Smooth muscle cell of the brain vasculature (primary cell): Measurements from ENCODE around the gene CCDC127.

ENCODE experiments used
- DNase-seq: peaks from one replicate; pipeline ENCODE4 v3.0.0-alpha.2; 2012; ENCODE audit warnings: low read depth, low spot score

CCDC127 gene

DNA sequence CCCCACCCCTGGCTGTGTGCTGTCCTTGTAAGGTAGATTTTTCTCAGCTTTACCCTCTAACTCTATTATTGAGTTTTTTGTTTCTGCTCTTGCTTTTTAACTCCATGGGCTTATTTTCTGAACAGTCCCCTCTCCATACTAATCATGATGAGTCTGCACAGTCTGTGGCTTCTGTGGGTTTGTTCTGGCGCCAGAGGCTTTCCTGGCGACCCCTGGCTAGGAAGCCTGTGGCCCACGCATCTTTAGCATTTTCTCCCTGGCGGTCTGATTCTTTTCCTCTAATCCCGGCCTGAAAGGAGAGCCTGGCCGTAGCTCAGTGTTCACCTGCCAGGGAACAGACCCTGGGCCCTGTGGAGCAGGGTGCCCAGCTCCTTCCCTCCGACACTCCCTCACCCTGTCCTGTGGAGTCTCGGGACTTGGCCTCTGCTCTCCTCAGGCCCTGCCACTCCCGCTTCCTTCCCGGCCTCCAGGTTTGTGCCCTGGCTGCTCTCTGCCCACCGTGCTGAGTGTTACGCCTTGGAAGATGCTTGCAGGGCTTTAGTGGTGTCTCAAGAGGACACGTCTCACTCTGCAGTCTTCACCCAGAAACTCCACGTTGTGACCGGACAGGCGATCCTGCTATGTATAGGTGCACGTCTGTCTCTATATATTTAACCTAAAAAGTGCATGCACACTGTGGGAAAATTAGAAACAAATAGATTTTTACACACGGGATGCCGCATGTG, 58.3 kb downstream of the CCDC127 start:
- no peak for DNase-seq

DNA sequence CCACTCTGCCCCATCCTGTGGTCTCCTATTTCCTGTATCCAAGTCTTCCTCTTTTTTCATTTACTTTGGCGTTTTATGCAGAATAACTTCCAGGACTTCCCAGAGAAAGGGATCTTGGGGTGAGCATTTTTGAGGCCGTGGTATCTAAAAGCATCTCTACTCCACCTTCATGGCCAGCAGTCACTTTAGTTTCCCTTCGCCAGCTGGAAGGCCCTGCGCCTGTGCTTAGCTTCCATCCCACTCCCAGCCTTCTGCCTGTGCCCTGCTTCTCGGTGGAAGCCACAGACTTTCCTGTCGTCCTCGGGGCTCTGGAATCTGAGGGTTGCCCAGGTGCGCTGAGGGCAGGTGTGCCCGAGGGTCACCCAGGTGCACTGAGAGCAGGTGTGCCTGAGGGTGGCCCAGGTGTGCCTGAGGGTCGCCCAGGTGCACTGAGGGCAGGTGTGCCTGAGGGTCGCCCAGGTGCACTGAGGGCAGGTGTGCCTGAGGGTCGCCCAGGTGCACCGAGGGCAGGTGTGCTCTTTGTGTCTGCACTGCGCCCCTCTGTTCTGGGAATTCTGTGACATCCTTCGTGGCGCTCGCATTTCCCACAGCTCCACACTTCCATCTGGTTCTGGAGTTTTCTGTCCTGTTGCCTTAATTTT, 59.0 kb downstream of the CCDC127 start:
- DNase-seq: no peak

- DNase-seq: no peak
Measured at GRCh38 chr5:157801-158200, 60.2 kb downstream of the CCDC127 start.

DNA sequence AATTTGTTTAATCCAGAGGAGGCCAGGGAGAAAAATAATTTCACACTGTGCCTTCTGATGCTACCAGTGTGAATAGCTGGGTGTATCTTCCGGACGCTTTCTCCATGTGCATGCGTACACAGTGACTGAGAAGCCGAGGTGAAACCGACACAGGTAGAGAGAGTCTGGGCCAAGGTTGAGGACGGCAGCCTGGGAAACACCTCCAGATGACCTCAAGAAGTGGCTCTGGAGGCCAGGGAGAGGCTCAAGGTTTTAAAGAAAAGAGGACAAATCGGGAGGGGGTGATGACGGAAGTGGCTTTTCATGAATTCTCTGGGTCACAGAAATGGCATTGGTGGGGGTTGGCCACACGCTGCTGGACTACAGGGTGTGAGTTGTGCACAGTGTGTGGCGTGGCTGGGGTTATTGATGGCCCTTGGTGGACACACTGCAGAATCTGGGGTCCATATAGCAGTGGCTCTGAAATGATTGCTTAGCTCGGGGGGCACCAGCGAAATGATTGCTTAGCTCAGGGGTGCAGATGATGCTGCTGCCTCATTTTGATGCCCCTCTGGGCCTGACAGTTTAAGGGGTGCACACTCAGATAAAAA, 60.7 kb downstream of the CCDC127 start:
- DNase-seq: no peak

GRCh38 chr5:156411-157072, 61.4 kb downstream of the CCDC127 start:
- DNase-seq: no peak

DNA sequence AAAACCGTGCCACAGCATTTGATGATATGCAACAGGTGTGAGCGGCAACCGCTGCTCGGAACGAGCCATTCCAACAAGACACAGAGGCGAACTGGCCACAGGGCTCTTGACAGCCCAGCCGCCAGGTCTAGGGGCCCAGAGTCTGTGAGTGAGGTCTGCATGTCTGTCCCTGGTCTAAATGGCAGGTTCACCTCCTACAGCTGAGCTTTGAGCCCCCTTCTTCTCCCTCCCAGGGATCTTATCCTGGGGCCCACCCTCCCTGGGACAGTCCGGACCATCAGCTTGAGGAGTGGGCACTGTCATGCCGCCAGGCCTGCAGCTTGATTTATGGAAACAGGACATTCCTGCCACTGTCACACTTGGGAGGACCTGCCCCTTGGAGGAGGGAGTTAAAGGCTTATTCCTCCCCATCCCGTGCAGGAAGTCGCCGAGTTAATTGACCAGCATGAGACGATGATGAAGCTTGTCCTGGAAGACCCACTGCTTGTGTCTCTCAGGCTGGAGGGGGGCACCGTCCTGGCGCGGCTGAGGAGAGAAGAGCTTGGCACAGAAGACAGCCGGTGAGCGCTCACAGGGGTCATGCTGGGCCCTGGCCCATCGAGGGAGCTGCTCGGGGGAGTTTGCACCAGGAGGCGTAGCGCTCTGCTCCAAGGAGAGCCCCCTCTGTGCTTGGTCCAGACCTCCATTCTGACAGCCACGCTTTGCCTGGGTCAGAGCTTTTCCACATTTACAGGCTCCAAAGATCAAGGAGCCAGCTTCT, 62.1 kb downstream of the CCDC127 start:
- no peak for DNase-seq

DNA sequence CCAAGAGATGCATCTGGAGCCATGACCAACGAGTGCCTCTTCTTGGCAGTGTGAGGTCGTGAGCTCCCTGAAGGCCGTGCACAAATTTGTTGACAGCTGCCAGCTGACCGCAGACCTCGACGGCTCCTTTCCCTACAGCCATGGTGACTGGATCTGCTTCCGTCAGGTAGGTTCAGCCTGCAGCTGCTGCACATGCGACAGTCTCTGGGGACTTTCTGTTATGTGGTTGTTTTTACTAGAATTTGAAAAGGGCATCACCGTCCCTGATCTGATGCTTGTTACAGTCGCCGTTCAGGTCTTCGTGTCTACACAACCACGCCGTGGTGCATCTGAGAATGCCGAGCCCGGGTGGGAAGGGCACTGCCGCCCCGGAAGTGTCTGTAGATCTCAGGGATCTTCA, 63.1 kb downstream of the CCDC127 start:
- no peak for DNase-seq

GRCh38 chr5:154236-154635, 63.7 kb downstream of the CCDC127 start:
- no peak for DNase-seq

DNA sequence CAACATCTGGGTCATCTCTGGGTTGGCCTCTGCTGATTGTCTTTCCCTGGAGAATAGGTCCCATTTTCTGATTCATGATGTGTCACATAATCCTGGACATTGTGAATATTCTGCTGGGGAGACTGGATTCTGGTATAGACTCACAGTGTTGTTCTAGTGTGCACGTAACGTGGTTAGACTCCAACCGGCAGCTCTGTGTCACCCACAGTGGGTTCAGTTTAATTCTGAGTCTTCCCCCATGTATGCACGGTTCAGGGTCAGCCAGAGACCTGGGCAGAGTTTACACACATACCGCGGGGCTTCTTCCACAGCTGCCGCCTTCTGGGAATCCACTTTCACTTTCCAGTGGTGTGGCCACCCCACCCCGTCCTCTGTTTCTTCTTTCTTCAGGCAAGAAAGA, 64.7 kb downstream of the CCDC127 start:
- no peak for DNase-seq

GRCh38 chr5:152077-152476, 65.9 kb downstream of the CCDC127 start:
- no peak for DNase-seq

- DNase-seq: no peak
Measured at GRCh38 chr5:150746-151145, 67.2 kb downstream of the CCDC127 start.

GRCh38 chr5:149745-150485, 68.0 kb downstream of the CCDC127 start:
- no peak for DNase-seq

DNA sequence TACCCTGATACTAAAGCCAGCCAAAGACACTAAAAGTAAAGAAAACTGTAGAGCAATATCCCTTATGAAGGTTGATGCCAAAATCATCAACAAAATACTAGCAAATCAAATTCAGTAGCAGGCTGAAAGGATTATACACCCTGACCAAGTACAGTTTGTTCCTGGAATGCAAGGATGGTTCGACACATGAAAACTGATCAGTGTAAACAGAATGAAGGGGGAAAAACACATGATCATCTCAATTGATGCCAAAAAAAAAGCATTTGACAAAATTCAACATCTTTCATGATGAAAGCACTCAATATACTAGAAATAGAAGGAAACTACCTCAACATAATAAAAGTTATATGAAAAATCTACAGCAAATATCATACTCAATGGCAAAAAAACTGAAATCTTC, 70.2 kb downstream of the CCDC127 start:
- no peak for DNase-seq
